ENCODE measurements around the gene KRT12. TPM values are rescaled to one million over a fixed set of nuclear protein-coding genes. Genes with fewer than 3 reads are reported as not detected.
A peak's percentile ranks its signal among the peaks of the same experiment; 100 is the strongest.
"Not testable (repeated sequence)": the region's sequence is repeated elsewhere in the genome, so short reads cannot be mapped to it uniquely, and the experiment has no call there.

Gene KRT12
- total RNA-seq, 1 donor from 2014 or later: not detected

DNA sequence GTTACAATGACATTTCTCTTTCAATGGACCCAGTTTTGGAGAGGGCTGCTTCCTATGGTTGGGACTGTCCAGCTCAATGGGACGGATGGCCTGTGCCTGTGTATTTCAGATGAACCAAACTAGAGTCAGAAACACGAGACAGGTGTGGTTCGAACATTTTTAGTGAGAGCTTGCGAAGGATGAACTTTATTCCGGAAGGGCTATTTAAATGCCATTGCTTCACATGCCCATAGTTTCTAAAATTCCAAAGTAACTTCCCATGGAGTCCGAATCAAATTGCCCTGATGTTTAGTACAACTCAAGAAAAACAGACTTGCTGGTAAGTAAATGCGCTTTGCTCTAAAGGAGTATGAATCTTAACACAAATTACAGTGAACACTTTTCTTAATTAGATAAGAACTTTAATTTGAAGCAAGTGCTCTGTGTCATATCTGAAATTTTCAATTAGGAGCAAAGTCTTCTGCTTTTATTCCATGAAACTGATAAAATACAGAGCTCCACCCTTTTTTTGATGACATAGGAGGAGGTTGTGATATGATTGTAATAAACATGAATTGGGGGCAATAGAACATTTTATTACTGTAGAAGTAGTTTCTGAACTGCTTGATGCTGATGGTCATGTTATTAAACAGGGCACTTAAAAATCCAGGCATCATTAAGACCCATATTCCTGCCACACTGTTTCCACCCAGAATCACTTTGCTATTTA, 16.8 kb upstream of the KRT12 start:
- DNase-seq (ENCODE audit: low read depth in 2 of 2): no peak

DNA sequence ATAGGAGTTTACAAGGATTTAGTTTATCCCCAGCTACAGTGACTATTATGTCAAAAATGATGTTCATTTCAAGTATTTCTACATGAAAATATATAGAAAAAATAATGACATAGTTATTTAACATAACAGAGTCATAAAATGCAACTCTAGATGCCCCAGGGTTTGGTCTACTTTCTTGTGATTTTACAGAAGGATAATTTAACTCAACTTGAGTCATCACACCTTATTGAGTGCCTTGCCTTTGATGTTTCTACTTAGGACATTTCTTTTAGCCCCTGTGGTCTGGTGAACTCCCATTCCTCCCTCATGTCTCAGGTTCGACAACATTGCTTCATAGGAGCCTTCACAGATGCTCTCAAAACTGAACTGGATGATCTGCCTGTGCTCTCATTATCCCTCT, 16.0 kb upstream of the KRT12 start:
- DNase-seq (ENCODE audit: low read depth in 2 of 2): no peak

DNA sequence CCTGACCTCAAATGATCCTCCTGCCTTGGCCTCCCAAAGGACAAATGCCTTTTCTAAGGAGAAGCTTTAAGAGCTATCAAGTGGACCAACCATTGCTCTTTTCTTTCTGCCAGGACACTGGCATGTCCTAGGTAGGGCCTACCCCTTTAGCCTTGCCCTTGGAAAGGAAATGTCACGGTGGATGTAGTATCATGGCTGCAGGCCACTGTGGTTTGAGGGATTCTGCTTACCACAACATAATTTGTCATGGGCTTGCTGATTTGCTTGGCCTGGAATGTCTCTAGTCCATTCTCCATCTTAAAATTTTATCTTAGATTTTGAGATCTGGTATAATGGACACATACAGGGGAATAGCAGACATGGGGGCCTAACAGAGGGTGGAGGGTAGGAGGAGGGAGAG, 12.0 kb upstream of the KRT12 start:
- DNase-seq (ENCODE audit: low read depth in 2 of 2): no peak

DNA sequence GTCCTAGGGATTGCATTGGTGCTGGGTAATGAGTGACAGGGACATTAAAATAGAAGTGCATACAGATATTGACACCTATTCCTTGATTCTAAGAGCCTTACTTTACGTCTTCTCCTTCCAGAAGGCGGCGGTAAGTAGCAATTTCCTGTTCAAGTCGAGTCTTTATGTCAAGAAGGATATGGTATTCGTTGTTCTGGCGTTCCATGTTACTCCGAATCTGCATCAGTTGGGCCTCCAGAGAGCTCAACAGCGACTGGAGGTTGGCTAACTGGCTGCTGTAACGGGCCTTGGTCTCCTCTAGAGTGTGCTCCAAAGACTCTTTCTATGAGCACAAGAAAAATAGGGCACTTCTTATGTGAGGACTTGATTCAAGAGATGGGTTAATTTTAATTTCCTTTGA, 11.0 kb upstream of the KRT12 start:
- no peak for DNase-seq (ENCODE audit: low read depth in 2 of 2)

DNA sequence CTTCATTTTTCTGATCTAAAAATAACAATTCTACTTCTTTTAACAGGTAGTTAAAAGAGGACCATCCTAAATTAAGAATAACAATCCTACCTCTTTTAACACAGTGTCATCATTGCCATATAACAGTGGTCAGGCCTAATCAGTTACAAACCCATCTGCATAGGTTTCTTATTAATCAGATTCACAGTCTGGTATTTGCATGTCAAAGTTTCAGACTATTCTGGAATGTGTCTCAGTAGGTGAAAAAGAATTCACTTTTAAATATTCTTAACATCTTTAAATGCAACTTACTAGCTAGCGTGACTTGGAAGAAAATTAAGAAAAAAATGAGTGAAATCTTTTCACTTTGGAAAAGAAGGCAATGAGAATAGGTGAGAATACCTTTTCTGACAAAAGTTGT, 6.8 kb upstream of the KRT12 start:
- no peak for DNase-seq (ENCODE audit: low read depth in 2 of 2)

DNA sequence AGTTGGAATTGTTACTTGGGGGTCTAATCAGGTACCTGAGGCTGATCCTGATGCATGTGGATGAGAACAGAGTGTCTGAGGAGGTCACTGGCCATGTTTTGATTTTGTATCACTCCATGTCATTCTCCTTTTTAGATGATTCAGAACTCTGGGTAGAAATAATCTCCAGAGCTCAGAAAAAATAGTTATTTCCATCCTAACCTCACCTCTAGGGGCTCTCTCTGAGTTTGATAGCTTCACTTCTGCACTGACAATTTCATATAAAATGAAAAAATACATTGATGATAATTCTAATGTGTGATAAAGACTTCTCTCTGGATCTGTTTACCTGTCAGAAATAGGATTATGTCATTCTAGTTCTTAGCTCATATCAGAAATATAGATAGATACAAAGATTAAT, 6.2 kb upstream of the KRT12 start:
- no peak for DNase-seq (ENCODE audit: low read depth in 2 of 2)

DNA sequence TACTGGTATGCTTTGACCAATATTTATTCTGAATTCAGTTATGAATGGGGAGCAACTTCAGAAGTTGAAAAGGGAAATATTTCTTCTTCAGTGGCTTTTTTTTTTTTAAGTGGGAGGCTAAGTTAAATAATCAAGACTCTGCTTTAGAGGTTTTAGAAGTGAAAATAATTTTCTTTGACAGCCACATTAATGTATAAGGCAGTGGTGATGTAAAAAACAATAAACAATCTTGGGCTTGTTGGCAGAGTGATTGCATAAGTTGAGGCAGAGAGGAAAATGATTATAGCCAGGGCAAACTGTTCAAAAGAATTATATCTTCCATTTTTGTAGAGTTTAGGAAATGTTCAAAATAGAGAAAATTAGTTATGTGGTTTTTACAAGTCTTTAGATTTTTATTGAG, 5.4 kb upstream of the KRT12 start:
- no peak for DNase-seq (ENCODE audit: low read depth in 2 of 2)

DNA sequence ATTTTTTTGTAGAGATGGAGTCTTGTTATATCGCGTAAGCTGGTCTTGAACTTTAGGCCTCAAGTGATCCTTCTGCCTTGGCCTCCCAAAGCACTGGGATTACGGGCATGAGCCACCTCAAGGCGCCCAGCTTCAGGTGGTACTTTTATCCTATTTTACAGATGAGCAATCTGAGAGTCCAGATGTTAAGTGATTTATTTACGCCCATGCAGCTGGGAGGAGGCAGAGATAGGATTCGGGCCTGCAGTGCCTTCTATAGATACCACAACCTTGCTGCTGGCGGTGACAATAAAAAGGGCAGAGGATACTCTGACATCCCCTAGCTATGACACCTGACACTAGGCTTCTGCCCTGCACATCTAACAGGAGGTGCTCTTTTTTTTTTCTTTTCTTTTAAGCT, 4.3 kb upstream of the KRT12 start:
- no peak for DNase-seq (ENCODE audit: low read depth in 2 of 2)

DNA sequence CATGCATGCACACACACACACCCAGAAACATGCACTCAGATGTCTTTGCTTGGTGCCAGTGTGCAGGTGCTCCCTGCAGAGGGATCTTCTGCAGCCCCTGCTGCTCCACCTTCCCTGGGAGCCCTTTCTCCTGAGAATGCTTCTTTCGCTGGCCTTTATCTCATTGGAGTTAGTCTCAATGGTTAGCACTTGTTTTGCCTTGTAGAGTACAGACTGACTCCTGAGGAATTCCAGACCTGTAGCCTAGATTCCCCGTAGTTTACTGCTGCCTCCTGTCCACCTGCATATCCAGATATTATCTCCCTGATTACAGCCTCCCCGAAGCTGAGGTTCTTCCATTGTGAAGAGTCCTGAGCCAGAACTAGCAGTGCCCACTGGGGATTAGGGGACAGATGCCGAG, 3.1 kb upstream of the KRT12 start:
- DNase-seq (ENCODE audit: low read depth in 2 of 2): no peak

DNA sequence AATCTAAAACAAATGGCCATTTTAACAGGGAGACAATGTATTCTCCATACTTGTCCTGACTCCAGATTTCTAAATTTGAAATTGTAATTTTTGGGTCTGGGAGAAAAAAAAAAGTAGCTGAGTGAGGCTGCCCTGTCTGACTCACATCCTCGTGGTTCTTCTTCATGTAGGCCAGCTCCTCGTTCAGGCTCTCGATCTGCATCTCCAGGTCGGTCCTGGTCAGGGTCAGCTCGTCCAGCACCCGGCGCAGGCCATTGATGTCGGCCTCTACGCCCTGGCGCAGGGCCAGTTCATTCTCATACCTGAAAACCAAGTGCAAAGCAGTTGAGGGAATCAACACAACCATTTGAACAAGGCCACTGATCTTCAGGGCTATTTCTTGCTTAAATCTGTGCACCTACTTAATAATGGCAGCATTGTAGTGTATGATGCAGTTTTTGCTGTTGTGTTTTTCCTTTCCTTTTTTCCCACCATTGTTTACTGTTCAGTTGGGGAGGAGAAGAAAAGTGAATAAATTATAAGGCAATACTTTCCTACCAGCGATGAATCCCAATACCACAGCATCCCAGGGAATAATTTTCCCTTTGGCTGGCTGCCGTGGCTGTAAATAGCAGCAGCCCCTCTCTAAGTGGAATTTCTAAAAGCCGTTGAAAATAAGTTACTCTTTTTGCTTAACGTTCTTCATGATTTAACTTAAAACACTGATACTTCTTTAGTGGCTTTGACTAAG, 2.2 kb downstream of the KRT12 start:
- no peak for DNase-seq (ENCODE audit: low read depth in 2 of 2)

DNA sequence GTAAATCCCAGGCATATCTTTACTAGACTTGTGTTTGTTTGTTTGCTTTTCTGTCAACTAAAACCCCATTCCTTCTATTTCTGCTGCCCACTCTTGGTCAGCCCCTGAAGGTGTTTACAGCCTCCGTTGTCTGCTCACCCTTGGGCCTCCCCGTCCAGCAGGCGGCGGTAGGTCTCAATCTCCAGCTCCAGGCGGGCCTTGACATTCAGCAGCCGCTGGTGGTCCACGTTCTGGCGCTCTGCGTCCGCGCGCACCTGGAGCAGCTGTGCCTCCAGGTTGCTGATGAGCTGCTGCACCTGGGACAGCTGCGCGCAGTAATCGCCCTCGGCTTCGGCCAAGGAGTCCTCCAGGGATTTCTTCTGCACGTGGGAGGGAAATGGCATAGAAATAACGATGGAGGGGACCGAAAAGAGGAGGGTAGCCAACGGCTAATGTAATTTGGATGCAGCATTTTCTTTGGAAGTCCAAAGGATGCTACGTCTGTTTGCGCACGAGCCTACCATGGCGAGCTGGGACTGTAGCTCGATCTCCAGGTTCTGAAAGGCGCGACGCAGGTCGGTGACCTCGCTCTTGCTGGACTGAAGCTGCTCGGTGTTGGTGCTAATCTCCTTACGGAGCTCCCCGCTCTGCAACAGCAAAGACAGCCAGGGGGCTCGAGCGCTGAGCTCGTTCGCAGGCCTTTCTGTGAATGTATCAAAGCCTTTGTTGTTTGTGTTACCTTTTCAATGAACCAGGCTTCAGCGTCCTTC, 3.9 kb downstream of the KRT12 start:
- DNase-seq (ENCODE audit: low read depth in 2 of 2): peak in 1 of 2 donors; percentile 23

DNA sequence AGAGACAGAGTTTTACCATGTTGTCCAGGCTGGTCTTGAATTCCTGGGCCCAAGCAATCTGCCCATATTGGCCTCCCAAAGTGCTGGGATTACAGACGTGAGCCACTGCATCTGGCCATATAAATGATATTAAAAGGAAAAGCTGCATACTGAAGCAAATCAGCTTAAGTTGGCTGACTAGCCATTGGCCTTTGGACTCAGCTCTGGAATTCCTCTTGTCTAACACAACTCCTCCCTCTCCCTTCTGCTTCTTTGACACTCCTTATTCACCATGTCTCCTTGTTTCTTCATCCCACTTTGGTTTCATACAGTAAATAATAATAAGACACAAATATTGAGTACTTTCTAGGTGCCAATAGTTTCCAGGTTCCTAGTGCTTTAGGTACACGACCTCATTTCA, 7.5 kb downstream of the KRT12 start:
- no peak for DNase-seq (ENCODE audit: low read depth in 2 of 2)

DNA sequence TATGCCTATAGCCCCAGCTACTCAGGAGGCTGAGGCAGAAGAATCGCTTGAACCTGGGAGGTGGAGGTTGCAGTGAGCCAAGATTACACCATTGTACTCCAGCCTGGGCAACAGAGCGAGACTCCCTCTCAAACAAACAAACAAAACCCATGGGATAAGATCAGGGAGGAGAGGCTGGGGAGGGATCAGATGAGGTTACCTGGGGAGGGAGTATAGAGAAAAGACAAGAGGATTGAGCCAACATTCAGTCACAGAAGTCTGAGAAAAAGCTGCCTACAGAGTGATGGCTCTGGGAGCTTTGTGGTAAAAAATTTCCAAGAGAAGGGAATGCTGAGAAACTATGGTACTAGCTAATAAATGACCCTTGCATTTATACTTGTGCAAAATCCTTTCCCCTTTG, 8.4 kb downstream of the KRT12 start:
- not testable (repeated sequence) for DNase-seq (ENCODE audit: low read depth in 2 of 2)

DNA sequence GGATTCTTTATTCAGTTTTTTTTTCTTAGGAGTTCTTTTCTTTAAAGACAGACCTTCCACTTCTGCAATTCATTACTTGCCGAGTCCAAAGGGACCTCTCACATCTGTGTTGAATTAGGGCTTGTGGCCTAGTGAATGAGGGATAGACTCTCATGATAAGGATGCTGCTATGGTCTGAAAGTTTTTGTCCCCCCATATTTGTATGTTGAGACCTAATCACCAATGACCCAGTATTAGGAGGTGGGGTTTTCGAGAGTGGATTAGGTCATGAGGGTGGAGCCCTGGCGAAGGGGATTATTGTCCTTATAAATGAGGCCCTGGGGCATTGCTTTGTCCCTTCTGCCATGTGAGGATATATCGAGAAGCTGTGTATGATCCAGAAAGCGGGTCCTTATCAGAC, 9.5 kb downstream of the KRT12 start:
- DNase-seq (ENCODE audit: low read depth in 2 of 2): no peak

DNA sequence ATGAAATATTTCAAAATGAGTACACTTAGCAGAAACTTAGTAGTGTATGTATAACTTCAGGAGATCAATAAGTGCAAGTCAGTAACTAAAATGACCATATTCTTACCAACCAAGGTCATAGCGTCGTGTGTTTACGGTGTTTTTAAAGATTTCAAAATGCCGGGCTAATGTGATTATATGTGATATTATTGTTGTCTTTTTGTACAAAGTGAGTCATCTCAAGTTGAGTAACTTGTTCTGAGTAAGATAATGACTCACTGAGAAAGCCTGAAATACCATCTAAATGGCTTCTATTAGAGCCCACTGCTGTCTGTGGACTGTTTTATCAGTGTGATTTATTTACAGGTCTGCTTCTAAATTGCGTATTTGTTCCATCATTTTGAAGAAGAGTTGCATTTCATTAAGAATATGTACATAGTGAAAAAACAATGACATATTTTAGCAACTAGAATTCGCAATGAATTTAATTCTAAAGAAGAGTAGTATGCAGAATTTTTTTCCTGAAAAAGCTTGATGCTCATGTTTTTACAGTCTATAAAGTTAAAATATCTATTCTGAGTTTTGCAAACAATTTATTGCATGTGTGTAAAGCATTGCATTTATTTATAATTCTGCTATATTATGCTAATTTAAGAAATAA, 12.7 kb downstream of the KRT12 start:
- peak in 1 of 2 donors; percentile 70 for DNase-seq (ENCODE audit: low read depth in 2 of 2)

DNA sequence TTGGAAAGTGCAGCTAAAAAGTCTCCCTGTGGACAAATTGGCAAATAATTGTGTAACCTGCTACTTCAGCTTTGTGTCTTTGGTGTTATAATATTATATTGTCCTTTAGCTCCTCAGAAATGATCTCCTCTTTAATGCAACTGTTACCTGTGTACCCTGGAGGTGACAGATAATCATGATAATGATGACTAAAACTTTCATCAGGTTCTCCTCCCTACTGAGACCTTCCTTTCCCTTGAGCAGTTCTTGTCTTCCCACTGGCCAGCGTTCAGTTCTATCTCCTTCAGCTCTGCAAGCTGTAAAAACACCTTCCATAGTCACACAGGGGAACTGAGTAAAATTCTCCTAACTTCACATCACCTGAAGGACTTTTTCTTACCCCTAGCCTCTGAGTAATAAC, 14.7 kb downstream of the KRT12 start:
- DNase-seq (ENCODE audit: low read depth in 2 of 2): no peak

DNA sequence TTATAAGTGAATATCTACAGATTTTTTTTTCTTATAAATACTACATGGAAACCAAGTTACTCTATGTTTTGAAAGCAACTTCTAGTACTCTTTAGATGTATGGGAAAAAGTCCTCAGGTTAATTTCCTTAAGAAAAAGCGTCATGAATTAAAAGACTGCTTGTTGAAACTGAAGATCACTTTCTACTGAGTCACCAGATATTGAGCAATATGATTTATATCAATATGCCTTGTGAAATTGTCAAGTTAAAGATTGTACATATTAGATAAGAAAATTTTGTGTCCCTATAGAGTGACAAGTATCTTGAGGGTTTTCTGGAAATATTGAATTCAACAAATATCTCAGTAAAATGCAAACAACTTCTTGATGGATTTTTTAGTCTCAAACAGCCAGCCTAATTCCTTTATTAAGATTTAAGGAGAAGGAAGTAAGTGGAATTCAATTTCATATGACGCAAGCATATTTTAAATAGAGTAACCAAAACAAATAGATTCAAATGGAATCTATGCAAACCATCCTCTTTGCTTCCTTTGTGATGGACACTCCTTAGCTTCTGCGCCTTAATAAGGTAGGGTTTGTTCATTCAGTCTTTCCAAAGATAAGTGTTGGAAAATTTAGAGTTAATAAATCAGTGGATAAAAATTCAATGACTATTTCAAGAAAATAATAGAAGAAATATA, 16.6 kb downstream of the KRT12 start:
- DNase-seq (ENCODE audit: low read depth in 2 of 2): no peak

DNA sequence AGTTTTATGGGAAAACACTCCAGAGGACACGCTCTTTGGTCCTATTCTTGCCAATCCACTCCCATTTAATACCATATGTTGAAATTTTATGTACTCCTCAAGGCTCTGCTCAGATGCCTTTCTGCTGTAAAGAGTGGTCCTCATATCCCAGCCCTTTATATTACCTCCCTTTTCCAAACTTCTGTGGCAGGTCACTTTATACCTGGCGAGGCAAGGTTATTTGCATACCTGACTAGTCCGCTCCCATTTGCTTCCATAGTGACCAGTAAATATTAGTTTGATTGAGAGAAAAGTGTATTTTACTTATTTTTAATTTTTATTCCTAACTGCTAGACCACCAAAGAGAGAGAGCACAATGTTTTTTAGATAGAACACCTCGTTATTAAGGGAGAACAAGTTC, 17.3 kb downstream of the KRT12 start:
- no peak for DNase-seq (ENCODE audit: low read depth in 2 of 2)

DNA sequence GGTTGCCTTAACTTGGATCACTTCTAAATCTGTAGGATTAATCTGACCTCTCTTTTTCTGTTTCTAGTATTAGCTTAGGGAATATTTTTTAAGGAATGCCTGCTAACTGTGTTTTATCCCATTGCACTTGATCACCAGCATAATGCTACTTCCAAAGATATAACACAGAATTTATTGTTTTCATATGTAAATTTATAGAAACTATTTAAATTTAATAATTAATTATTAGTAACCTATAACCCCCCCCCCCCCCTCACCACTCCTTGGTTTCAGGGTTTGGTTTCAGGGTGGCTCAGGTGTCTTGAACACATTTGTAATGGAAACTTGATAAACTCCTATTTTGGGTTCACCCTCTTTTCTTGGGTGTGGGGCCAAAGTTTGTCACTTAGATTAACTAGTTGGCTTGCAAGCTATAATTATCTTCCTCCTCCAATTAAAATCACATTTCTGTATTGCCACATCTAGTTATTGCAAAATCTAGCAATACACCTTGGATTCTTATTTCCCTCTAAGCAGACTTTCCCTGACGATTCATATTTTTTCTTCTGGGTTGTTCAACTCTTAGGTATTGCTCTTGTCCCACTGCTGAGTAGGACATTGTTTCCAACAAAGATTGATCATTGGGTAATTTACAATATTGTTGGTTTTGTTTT, 18.3 kb downstream of the KRT12 start:
- DNase-seq (ENCODE audit: low read depth in 2 of 2): no peak

DNA sequence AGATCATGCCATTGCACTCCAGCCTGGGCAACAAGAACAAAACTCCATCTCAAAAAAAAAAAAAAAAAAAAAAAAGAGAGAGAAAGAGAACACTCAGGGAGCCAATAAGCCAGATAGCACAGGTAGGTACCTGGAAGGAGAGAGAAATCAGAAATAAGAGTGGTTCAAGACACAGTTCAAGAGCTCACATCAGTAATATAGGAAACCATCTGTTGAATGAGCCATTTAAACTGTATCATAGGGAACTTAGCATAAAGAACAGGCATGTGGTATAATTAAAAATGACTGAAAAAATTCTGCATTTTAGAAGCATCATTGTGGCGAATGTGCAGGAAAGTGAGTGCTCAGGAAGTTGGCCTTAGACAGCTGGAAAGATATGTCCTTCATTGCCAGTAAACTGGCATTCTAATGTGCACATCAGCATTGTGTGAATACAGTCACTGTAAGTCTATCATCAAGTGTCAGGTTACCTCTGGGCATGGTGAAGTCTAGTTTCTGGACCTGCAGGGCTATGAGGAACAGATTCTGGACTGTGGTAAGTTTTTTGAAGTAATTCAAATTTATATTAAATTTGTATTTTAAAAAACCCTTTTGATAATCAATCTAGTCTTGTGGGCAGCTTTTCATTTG, 20.4 kb downstream of the KRT12 start:
- DNase-seq (ENCODE audit: low read depth in 2 of 2): no peak

DNA sequence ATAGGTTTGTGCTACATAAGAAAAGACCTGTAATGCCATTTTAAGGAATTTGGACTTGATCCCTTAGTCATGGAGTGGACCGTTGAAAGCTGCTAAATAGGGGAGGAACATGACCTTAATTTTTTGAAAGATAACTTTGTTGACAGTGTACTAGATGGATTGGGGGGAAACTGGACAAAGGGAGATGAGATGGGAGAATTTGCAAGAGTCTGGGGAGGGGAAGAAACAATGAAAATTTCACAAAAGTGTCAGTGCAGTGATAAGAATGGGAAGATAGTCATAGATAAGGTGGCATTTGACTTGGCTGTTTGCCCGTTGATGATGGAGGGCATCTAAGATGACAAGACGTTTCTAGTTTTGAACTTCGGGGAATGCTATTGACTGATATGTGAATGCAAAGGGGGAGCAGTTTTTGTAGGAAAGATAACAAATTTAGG, 22.3 kb downstream of the KRT12 start:
- DNase-seq (ENCODE audit: low read depth in 2 of 2): no peak

Data from lung microvascular endothelial cell (primary cell).